Panc1 (cell line): ENCODE results near the gene MOB1B.
"Not testable (repeated sequence)": the region's sequence is repeated elsewhere in the genome, so short reads cannot be mapped to it uniquely, and the experiment has no call there.

ENCODE experiments used
- CTCF ChIP-seq: fragments of 450-650 bp; IDR thresholded peaks from 2 replicates; pipeline ENCODE4 v1.5.1; 2017; ENCODE audit warnings: mild to moderate bottlenecking
- POLR2AphosphoS5 ChIP-seq: IDR thresholded peaks from 2 replicates; pipeline ENCODE4 v1.6.1; 2012; ENCODE audit warnings: mild to moderate bottlenecking, low read depth, low read length, moderate library complexity

GRCh38 chr4:71001363-71001762, 99.2 kb downstream of the MOB1B start:
- TF ChIP-seq CTCF, POLR2AphosphoS5: not testable (repeated sequence)
